Measurements from ENCODE around the gene USP54. TPM values are rescaled to one million over a fixed set of nuclear protein-coding genes. Genes with fewer than 3 reads are reported as not detected.
A peak's percentile ranks its signal among the peaks of the same experiment; 100 is the strongest.
"Not testable (repeated sequence)": the region's sequence is repeated elsewhere in the genome, so short reads cannot be mapped to it uniquely, and the experiment has no call there.

Gene USP54, protein sequence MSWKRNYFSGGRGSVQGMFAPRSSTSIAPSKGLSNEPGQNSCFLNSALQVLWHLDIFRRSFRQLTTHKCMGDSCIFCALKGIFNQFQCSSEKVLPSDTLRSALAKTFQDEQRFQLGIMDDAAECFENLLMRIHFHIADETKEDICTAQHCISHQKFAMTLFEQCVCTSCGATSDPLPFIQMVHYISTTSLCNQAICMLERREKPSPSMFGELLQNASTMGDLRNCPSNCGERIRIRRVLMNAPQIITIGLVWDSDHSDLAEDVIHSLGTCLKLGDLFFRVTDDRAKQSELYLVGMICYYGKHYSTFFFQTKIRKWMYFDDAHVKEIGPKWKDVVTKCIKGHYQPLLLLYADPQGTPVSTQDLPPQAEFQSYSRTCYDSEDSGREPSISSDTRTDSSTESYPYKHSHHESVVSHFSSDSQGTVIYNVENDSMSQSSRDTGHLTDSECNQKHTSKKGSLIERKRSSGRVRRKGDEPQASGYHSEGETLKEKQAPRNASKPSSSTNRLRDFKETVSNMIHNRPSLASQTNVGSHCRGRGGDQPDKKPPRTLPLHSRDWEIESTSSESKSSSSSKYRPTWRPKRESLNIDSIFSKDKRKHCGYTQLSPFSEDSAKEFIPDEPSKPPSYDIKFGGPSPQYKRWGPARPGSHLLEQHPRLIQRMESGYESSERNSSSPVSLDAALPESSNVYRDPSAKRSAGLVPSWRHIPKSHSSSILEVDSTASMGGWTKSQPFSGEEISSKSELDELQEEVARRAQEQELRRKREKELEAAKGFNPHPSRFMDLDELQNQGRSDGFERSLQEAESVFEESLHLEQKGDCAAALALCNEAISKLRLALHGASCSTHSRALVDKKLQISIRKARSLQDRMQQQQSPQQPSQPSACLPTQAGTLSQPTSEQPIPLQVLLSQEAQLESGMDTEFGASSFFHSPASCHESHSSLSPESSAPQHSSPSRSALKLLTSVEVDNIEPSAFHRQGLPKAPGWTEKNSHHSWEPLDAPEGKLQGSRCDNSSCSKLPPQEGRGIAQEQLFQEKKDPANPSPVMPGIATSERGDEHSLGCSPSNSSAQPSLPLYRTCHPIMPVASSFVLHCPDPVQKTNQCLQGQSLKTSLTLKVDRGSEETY (N-terminal part only)
- 5.2 and 5.8 TPM in 2 replicates for total RNA-seq

GRCh38 chr10:73590881-73591799 is at the start of gene USP54:
Gene USP54 (minus strand): TSS chr10:73591342. CDS start chr10:73575658, 15,684 bp downstream.
- peak in 1 of 2 donors; percentile 83 for DNase-seq (ENCODE audit: low read depth in 2 of 2)

DNA sequence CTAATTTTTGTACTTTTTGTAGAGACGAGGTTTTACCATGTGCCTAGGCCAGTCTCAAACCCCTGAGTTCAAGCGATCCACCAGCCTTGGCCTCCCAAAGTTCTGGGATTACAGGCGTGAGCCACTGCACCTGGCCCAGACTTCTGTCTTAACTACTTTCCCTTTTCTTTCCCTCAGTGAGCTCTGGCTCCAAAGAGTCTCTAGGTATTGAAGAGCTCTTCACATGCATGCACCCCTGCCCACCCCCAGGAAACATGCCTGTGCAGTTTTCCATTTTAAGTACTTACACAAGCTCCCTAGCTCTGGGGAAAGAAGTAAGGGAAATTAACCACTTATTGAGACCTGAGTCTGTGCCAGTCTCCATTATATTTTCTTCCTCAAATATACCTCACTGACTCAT is 48.1 kb upstream of the USP54 start:
- no peak for DNase-seq (ENCODE audit: low read depth in 2 of 2)

DNA sequence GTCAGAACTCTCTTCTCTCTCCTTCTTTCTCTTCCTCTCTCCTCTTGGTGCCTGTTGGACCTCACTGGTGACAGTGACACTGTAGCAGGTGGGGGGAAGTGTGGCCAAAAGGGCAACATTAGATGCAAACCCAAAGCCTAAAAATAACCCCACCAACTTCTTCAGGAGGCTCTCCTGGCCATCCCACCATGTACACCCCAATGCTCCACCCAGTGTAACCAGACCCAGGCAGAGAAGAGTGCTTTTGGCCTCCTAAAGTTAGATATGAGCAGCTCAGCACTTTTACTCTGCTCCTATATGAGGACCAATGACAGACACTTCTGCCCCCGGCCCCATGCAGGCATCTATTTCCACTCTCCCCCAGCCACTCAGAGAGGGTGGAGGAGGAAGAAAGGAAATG is 44.6 kb upstream of the USP54 start:
- no peak for DNase-seq (ENCODE audit: low read depth in 2 of 2)

GRCh38 chr10:73634421-73634820 is 43.3 kb upstream of the USP54 start:
- DNase-seq (ENCODE audit: low read depth in 2 of 2), result no peak

GRCh38 chr10:73629165-73629564 is 38.0 kb upstream of the USP54 start:
- DNase-seq (ENCODE audit: low read depth in 2 of 2), result no peak

GRCh38 chr10:73628405-73628804 is 37.3 kb upstream of the USP54 start:
- no peak for DNase-seq (ENCODE audit: low read depth in 2 of 2)

GRCh38 chr10:73627300-73627699 is 36.2 kb upstream of the USP54 start:
- no peak for DNase-seq (ENCODE audit: low read depth in 2 of 2)

DNA sequence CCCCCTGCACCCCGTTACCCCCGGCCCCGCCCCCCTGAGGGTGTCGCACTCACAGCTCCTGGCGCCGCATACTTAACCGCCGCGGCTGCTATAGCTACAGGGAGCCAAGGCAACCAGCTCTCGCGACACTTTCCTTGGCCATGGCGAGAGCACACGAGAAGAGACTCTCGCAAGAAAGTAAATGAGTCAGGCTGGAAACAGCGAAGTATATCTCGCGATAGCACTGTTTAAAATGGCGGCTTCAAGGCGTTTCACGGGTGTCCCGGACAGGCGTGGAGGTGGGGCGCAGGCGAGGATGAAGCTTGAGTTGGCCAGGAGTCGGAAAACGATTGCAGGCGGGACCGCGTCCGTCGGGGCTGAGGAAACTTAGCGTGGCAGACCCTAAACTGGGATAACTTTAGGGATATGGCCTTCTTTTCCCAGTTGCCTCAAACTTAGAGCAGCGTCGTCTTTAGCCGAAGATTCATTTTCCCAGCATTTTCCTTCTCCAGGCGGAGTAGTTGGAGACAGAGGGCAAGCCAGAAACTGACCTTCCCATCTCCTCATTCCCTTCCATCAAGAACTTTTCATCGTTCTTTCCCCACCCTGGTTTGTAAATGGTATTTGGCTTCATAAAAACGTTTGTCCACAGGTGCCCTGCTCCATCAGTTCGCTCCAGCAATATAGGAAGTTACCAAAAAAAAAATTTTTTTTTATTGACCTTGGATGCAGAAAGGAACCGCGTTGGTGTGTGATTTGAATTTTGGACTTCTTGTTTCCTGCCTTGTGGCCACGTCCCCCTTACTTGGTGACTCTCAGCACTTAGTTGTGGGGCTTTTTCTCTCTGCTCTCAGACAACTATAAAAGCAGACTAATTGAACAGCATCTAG is 35.0 kb upstream of the USP54 start:
- peak; percentile 96 to 97 for DNase-seq (ENCODE audit: low read depth in 2 of 2)

GRCh38 chr10:73625004-73625883 is 34.1 kb upstream of the USP54 start:
- DNase-seq (ENCODE audit: low read depth in 2 of 2), result peak in 1 of 2 donors; percentile 31

- DNase-seq (ENCODE audit: low read depth in 2 of 2), result no peak
Measured at GRCh38 chr10:73623056-73623455, 31.9 kb upstream of the USP54 start.

GRCh38 chr10:73620974-73621373 is 29.8 kb upstream of the USP54 start:
- DNase-seq (ENCODE audit: low read depth in 2 of 2), result not testable (repeated sequence)

DNA sequence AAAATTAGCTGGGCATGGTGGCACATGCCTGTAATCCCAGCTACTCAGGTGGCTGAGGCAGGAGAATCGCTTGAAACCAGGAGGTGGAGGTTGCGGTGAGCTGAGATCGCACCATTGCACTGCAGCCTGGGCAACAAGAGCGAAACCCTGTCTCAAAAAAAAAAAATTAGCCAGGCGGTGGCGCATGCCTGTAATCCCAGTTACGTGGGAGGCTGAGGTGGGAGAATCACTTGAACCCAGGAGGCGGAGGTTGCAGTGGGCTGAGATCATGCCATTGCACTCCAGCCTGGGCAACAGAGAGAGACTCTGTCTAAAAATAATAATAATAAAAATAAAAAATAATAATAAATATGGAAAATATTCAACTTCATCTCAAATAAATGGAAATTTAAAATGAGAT is 26.0 kb upstream of the USP54 start:
- DNase-seq (ENCODE audit: low read depth in 2 of 2), result not testable (repeated sequence)

DNA sequence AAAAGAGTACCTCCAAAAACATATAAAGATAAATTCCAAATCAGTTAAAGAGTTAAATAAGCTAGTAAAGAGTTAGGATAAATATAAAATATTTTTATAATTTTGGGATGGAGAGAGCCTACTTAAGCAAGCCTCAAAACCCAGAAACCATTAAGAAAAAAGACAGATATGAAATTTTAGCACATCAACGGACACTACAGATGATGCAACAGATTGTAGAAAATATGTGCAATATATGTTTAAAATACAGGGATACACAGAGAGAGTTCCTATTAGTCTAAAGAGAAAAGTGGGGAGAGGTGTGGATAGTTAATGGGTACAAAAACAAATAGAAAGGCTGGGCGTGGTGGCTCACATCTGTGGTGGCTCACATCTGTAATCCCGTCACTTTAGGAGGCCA is 23.6 kb upstream of the USP54 start:
- DNase-seq (ENCODE audit: low read depth in 2 of 2), result no peak

DNA sequence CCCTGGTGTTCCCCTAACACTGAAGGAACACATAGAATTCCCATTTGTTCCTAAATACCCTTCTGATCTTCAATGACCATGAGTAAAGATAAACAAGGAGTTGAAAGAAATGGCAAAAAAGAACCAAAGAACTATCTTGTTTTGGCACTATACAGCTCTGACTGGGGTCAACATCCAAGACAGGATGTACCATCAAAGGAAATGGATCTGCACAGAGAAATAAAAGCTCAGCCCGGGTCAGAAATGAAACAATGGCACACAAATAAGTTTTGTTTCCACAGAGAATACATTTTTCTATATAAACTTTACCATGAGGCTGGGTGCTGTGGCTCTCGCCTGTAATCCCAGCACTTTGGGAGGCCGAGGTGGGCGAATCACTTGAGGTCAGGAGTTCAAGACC is 18.0 kb upstream of the USP54 start:
- peak; percentile 17 to 53 for DNase-seq (ENCODE audit: low read depth in 2 of 2)

GRCh38 chr10:73601486-73601921 is 10.4 kb upstream of the USP54 start:
- peak in 1 of 2 donors; percentile 80 for DNase-seq (ENCODE audit: low read depth in 2 of 2)

GRCh38 chr10:73597346-73597745 is 6.2 kb upstream of the USP54 start:
- no peak for DNase-seq (ENCODE audit: low read depth in 2 of 2)

GRCh38 chr10:73593812-73594211 is 2.7 kb upstream of the USP54 start:
- no peak for DNase-seq (ENCODE audit: low read depth in 2 of 2)

- no peak for DNase-seq (ENCODE audit: low read depth in 2 of 2)
Measured at GRCh38 chr10:73593110-73593509, 2.0 kb upstream of the USP54 start.
